Embryonic facial prominence (tissue), 1 donor: Measurements from ENCODE around the gene MIEF1.

ENCODE experiments used
- DNase-seq: peaks from one replicate; pipeline ENCODE4 v3.0.0-alpha.2; 2016; ENCODE audit errors: extremely low spot score

Gene MIEF1

GRCh38 chr22:39502109-39502788 lies at the start of gene MIEF1:
TSS of gene MIEF1 (plus strand) at chr22:39502290. CDS start at chr22:39511295, 9,005 bp downstream.
- peak; percentile 53 for DNase-seq

GRCh38 chr22:39452740-39453040 lies 49.4 kb upstream of the MIEF1 start:
- DNase-seq: no peak

GRCh38 chr22:39453765-39454378 lies 48.2 kb upstream of the MIEF1 start:
- no peak for DNase-seq

GRCh38 chr22:39454385-39454871 lies 47.7 kb upstream of the MIEF1 start:
- DNase-seq: no peak

- DNase-seq: no peak
Observed at GRCh38 chr22:39456522-39457197, 45.4 kb upstream of the MIEF1 start, which contains the start of gene MGAT3. TSS of gene MGAT3 (plus strand) at chr22:39457012. CDS start at chr22:39487348, 30,336 bp downstream.

GRCh38 chr22:39457198-39457555 lies 44.9 kb upstream of the MIEF1 start:
- no peak for DNase-seq

GRCh38 chr22:39457556-39458443 lies 44.3 kb upstream of the MIEF1 start:
- no peak for DNase-seq

GRCh38 chr22:39458444-39459083 lies 43.5 kb upstream of the MIEF1 start:
- DNase-seq: no peak

GRCh38 chr22:39459681-39460080 lies 42.4 kb upstream of the MIEF1 start:
- no peak for DNase-seq

GRCh38 chr22:39462443-39463221 lies 39.5 kb upstream of the MIEF1 start:
- DNase-seq: no peak

GRCh38 chr22:39463277-39463676 lies 38.8 kb upstream of the MIEF1 start:
- DNase-seq: no peak

GRCh38 chr22:39463931-39464390 lies 38.1 kb upstream of the MIEF1 start:
- no peak for DNase-seq

GRCh38 chr22:39466228-39467006 lies 35.7 kb upstream of the MIEF1 start:
- DNase-seq: no peak

- no peak for DNase-seq
Observed at GRCh38 chr22:39467390-39467895, 34.6 kb upstream of the MIEF1 start.

- DNase-seq: no peak
Observed at GRCh38 chr22:39468487-39469325, 33.4 kb upstream of the MIEF1 start.

- no peak for DNase-seq
Observed at GRCh38 chr22:39469326-39469680, 32.8 kb upstream of the MIEF1 start.

- no peak for DNase-seq
Observed at GRCh38 chr22:39469681-39470450, 32.2 kb upstream of the MIEF1 start.
